ENCODE data around the gene RITA1.

GRCh38 chr12:113140706-113141105, 44.8 kb upstream of the RITA1 start:
- TF ChIP-seq CTCF (conservative IDR thresholded peaks at IDR 0.05; ENCODE audit: low read depth in 2 of 2) (no peak), POLR2AphosphoS5 (IDR thresholded peaks at IDR 0.05; ENCODE audit: low read depth) (no peak), EZH2 (IDR thresholded peaks at IDR 0.05; ENCODE audit: low read depth, unreplicated experiment) (no peak), REST (IDR thresholded peaks at IDR 0.05; ENCODE audit: unreplicated experiment) (no peak), CREB1 (CRISPR knock-in tag; IDR thresholded peaks at IDR 0.05; ENCODE audit: low read depth) (no peak), NANOG (IDR thresholded peaks at IDR 0.05; ENCODE audit: borderline replicate concordance) (no peak), EZH2phosphoT487 (IDR thresholded peaks at IDR 0.05; ENCODE audit: unreplicated experiment) (no peak), ZNF462 (CRISPR knock-in tag; IDR thresholded peaks at IDR 0.05) (no peak), ZNF114 (CRISPR knock-in tag; IDR thresholded peaks at IDR 0.05) (no peak), ETS1 (IDR thresholded peaks at IDR 0.05) (no peak)
